GM12872 (cell line): ENCODE results near the gene SPOP.
A peak's percentile ranks its signal among the peaks of the same experiment; 100 is the strongest.

Experiments
- TF ChIP-seq, protein P1 (sequence below): IDR thresholded peaks from 3 replicates; pipeline ENCODE4 v1.5.1; 2011; ENCODE audit warnings: low read depth, mild to moderate bottlenecking, low read length, moderate library complexity; ENCODE audit not compliant: insufficient read depth

The SPOP gene

DNA sequence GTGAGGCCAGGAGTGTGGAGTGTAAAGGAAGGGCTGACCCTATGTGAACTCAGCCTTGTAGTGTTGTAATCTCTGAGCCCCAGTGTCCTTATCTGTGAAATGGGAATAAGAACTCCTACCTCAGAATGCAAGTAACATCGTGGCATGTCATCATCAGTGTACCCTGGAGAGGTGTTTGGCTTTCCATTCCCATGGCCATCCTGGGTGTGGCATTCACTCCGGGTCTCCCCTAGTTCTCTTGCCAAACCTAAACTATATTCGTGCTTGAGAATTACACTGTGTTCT is 100.3 kb downstream of the SPOP start:
- TF ChIP-seq, protein P1, sequence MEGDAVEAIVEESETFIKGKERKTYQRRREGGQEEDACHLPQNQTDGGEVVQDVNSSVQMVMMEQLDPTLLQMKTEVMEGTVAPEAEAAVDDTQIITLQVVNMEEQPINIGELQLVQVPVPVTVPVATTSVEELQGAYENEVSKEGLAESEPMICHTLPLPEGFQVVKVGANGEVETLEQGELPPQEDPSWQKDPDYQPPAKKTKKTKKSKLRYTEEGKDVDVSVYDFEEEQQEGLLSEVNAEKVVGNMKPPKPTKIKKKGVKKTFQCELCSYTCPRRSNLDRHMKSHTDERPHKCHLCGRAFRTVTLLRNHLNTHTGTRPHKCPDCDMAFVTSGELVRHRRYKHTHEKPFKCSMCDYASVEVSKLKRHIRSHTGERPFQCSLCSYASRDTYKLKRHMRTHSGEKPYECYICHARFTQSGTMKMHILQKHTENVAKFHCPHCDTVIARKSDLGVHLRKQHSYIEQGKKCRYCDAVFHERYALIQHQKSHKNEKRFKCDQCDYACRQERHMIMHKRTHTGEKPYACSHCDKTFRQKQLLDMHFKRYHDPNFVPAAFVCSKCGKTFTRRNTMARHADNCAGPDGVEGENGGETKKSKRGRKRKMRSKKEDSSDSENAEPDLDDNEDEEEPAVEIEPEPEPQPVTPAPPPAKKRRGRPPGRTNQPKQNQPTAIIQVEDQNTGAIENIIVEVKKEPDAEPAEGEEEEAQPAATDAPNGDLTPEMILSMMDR = no peak

DNA sequence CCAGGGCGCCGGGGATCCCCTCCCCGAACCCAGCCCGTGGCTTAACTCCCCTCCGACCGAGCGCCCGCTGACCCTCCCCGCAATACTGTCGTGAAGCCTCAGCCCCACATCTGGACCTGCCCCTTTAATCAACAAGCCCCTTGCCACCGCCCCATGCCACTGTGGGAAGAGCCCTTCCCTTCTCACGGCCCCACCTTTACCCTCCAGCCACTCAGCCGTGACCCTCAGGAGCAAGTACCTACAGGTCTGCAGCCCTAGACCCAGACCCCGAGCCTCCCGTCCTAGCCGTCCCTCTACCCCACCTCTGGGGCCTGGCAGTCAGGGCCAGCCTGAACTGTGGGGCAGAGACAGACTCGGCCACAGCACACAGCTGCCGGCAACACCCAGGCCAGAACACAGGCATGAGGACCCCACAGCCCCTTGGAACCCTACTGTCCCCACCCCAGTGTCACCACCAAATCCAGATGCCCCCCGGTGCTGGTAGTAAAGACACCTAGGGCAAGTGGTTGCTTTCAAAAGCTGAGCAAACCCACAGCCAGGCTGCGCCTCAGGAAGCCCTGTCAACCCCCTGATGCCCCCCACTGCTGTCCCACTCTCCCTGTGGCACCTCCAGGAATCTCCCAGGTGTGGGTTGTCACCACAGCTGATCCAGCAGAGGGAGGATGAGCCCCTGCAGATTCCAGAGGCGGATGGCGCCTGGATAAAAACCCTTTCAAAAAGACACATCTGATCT is 100.8 kb downstream of the SPOP start:
- TF ChIP-seq, protein P1 = no peak

GRCh38 chr17:49576088-49576916 is 101.6 kb downstream of the SPOP start:
- TF ChIP-seq, protein P1 = no peak

DNA sequence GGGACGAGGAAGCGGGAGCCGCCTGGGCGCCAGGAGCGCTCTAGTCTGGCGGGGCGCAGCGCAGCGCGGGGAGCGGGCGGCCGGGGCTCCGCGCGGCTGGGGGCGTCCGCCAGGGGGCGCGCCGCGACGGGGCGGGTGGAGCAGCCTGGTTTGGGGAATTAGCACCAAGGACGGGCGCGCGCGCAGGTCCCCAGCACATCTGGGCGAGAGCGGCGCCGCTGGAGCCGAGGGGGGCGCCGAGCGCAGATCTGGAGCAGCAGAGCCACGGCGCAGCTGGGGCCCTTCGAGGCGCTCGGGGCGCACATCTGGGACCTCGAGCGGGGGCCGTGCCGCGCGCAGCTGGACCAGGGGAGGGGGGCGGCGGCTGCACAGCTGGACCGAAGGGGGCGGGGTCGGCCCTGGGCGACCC is 102.2 kb downstream of the SPOP start, which contains the start of gene NXPH3:
TSS of gene NXPH3 (plus strand) at position 193 of the 409 bp plus-strand sequence. CDS start 349 bp downstream, outside the sequence.
- TF ChIP-seq, protein P1 = peak; percentile 32; the same call in 1 of the 3 replicates

GRCh38 chr17:49574945-49575678 is 102.8 kb downstream of the SPOP start:
- TF ChIP-seq, protein P1 = no peak

DNA sequence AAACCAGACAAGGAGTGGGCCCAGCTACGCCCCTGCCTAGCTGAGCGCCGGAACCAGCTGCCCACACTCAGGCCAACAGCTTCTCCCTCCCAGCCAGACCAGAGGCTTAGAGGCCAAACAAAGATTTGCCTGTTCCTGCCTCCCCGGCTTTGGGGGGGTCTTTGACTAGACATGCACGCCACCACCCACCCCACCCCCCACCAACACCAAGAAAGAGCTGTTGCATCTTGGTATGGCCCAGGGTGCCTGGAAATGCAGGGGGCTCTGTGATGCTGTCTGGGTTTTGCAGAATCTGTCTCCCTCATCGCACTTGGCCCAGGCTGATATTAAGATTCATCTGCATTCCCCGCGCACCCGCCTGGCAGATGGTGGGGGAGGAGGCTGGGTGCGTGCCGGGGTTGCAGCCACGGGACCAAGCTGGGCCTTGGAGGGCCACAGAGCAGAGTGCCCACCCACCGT is 103.5 kb downstream of the SPOP start:
- TF ChIP-seq, protein P1 = no peak

GRCh38 chr17:49573510-49574322 is 104.2 kb downstream of the SPOP start:
- TF ChIP-seq, protein P1 = no peak
